Activated CD4-positive, CD25-positive, alpha-beta regulatory T cell treated with anti-CD3 and anti-CD28 coated beads, Interleukin-2, amount 50 U/mL, for 16 hours (primary cell): Measurements from ENCODE around the gene RIBC1.
"Not testable (repeated sequence)": the region's sequence is repeated elsewhere in the genome, so short reads cannot be mapped to it uniquely, and the experiment has no call there.

Source experiments
- DNase-seq: peaks from one replicate; pipeline ENCODE4 v3.0.0-alpha.2; 2020; ENCODE audit warnings: low read depth, low spot score

Gene RIBC1

DNA sequence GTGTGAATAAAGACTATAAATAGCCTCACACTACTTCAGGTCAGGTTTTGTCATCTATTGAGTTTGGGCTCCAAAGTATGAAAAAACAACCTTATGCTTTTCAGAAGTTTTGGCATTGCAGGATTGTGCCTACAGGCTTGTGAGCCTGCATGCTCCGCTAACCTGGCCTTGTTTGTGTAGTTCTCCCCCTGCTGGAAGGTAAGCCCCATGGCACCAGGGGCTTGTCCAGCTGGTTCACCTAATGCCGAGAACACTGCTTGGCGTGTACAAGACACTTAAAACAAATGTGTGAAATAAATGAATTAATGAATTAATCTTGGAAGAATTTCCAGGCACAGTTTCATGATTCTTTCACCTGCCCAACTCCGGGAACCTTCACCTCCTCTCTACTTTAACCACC, 13.3 kb downstream of the RIBC1 start:
- peak; percentile 33 for DNase-seq

DNA sequence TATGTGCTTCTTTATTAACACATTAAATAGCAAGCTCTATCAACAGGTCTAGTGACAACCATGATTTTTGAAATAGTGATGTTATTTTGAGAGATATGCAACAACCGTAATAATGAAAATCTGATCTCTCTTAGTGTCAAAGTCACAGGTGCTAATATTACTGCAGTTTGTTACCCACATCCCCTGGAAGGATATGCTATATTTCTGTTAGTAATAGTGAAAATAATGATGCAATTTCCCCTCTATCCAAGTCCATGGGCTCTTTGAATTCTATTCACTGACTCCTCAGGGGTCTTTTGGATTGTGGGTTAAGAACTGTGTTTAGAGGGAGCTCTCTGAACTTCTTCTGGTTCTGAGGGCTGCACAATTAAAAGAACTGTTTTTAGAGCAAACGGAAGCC, 14.5 kb downstream of the RIBC1 start:
- DNase-seq, result no peak

DNA sequence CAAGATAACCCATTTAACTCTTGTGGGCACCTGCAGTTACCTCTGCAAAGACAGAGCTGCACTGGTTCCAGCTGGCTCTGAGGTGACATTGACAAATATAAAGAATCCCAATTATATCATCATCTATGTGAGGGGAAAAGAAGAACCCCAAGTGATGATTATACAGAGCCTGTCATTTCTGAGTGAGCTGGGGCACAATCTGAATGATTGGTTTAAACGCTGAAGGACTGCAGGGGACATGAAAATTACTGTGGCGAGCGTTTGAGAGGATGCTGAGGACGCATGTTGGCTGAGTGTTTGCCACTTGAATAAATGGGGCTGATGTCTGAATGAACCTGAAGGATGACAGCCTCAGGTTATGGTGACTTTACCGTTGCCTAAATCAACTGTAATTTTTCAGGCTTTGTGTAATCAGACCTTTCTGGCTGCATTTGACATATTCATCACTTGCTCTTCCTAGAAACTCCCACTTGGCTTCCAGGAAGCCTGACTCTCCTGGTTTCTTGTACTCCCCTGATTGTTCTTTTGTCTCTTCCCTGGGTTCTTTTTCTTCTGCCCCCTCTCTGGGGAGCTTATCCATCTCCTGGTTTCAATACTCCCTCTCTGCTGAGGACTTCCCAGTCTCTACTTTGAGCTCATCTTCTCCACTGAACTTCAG, 15.6 kb downstream of the RIBC1 start:
- DNase-seq, result no peak

DNA sequence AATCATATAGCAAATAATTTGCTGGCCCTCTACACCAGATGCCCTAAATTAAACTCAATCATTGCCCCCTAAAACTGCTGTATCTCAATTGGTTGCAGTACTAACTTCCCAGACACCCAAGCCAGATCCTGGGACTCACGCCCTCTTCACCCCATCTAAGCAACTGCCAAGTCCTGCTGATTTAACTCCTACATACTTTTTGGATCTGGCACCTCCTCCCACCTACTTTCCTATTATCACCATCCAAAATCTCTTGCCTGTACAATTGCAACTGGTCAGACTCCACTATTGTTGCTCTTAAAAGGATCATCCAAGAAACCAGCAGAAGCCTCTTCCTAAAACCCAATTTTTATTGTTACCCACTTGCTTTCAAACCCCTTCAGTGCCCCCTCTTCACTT, 16.2 kb downstream of the RIBC1 start:
- DNase-seq, result no peak

DNA sequence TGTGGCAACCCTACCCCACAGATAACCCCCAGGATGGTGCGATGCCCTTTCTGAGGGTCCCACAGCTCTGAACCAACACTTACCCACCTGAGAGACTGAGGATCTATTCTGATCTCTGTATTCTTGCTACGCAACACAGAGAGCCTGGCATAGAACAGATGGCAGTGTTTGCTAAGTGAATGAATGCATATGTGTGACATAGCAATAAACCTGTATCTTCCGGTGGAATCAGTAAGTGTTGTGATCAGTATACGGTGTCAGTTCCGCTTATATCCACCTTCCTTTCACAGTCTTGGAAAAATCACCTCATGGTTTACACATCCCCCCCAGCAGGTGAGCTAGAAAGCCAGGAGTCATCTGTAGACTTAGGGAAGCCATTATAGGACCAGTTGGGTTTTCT, 17.4 kb downstream of the RIBC1 start:
- no peak for DNase-seq

DNA sequence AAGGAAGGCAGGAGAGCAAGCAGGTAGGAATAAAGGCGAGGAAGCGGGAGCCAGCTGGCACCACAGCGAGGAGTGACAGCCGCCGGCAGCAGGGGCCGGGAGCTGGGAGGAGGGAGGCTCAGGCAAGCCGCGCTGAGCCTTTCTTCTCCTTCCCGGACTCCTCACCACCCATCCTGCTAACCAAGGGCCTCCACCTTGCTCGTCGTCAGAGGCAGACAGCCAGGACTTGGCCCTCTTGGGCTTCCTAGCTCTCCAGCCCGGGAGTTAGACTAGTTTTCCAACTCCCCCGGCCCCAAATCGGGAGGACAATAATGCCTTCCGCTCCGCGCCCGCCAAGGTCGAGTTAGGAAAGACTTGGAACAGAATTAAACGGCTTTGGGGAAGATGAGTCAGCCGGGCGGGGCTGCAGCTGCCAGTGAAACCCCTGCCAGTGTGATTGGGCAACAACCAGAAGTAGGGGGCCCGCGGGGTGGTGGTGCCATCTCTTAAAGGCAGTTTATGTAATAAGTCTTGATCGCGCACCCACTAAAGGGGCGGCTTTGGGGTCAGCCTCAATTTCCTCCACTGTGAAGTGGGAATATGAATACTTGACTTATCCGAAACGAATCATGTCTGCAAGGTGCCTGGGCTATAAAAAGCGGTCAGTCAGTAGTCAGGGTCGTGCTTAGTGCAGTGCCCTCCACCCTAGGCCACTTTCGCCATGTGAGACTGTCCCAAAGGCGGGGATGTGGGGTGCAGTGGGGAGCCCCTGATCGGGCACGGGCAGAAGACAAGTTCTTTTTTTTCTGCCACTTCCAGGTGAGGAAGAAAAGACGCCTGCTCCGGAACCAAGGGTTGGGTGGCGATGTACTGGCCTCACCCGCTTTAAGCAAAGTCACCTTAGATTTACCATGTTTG, 18.2 kb downstream of the RIBC1 start:
- DNase-seq, result no peak

DNA sequence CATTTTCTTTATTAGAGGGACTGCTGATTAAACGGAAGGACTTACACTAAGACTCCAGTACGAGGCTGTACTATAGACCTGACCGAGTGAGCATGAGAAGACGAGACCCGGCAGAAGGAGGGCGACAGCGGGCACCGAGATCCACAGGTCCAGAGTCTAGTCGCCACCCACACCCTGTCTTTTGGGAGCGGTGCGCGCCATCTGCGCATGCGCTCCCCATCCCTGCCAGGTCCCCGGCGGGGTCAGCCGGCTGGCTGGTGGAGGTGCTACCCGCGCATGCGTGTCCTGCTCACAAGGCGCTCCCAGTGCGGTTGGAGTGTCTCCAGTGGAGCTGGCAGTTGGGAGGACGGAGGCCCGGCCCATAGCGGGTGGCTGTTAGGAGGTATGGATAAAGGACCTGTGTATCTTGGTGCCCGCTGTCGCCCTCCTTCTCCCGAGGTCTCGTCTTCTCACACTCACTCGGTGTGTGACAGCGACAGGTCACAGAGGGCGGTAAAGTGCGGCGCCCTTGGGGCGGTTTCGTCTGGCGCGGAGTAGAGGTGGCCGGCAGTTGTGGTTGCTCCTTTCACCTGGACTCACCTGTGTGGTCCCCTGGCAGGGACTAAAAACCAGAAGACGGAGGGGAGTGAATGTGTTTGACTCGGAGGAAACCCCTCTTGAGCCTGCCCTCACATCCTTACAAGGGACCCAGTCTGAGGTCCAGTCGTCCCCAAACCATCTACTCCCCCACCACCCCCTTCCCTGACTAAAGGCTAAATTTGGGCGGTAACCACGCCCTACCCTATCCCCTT, 19.1 kb downstream of the RIBC1 start:
- peak; percentile 47 for DNase-seq

DNA sequence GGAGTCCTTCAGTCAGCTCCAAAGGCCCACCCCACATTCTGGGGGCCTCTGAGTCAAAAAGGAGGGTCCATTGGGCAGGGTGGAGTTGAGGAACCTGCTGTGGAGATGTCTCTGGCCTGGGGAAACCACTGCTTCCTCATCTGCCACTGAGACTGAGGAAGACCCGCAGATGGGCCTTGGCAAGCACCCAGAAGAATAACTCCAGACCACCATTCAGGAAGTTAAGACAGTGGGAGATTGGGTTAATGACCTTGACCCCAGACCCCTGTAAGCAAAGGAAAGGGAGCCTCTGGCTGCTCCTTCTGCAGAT, 19.6 kb downstream of the RIBC1 start:
- DNase-seq, result no peak

DNA sequence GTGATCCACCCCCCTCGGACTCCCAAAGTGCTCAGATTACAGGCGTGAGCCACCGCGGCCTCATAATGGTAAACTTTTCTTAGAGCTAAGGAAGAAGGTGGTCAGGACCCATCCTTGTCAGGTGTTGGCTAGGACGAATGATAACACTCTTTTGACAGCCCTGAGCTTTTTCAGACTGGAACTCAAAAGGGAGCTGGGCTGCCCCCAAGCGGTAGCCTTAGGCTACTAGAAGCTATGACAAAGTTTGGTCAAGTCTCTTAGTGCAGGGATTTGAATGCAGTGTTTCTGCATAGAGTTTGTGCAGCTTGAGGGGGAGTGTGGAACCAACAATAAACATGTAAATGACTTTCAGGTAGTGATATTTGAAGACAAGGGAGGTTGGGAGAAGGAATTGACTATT, 23.3 kb downstream of the RIBC1 start:
- no peak for DNase-seq

DNA sequence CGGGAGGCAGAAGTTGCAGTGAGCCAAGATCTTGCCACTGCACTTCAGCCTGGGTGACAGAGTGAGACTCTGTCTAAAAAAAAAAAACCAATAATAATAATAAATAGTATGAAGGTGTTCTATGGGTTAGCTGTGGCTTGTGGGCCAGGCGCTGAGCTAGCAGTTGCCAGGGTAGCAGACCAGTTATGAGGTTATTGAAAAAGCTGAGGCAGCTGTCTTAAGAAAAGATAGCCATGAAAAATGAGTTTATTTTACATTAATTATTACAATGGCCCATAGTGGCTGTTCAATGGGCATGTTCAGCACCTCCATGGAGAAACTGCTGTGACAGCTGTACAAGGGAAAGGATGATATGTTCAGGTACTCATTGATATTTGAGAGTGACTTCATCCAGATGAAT, 24.8 kb downstream of the RIBC1 start:
- DNase-seq, result no peak

DNA sequence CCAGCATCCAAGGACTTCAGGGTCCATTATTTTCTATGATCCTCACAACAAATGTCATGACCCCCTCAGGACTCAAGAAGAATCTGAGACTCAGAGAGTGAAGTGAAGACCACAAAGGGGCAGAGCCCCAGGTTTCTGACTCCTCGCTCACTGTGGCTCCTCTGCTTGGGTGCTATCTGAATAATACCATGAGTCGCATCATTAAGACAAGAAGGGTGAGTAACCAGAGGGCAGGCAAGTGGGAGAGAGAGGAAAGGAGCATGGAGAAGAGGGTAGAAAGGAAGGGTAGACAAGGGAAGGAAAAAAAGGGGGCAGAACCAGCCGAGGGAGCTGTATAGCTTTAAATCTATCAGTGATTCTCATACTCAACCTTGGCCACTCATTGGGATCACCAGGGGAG, 27.0 kb downstream of the RIBC1 start:
- DNase-seq, result no peak

DNA sequence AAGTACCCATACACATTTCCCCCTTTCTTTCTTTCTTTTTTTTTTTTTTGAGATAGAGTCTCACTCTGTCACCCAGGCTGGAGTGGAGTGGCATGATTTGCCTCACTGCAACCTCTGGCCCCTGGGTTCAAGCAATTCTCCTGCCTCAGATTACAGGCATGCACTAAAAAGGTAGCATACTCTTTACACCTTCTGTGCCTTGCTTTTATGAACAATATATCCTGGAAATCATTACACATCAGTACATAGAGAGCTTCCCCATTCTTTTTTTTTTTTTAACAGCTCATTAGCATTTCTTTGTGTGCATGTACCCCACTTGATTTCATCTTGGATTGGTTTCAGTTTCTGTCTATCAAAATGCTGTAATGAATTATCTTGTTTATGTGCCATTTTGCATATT, 30.1 kb downstream of the RIBC1 start:
- no peak for DNase-seq

DNA sequence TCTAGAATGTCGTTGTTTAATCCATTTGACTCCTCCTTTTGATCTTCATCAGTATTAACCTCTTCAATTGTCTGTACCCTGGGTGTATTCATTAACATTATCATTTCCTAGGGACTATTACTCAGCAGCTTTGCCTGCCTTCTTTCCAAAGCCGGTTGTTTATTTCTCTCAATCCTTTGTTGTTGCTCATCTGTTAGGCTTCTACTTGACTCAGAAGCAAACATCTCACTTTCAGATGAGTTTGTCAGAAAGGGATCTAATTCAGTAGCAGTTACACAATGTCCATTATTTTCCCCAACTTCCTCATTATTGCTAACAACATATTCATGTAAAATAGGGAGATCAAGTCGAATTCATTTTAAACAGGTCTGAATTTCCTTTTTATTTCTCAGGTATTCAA, 33.6 kb downstream of the RIBC1 start:
- DNase-seq, result no peak

DNA sequence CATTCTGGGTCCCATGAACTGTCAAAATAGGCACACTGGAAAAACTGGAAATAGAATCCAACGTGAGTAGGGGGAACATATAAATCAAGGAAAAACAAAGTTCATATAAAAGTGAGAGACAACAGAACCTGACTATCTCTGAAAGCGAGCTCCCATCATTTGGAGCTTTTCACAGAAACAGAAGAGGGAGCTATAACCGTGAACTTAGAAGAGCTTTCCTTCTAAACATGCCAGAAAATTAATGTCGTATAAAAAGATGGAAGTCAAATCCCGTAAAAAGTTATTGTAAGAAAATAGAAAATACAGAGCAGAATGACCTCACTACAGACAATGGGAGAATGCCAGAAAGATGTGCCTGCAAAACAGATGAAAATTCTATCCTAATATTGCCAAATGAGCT, 35.4 kb downstream of the RIBC1 start:
- no peak for DNase-seq

DNA sequence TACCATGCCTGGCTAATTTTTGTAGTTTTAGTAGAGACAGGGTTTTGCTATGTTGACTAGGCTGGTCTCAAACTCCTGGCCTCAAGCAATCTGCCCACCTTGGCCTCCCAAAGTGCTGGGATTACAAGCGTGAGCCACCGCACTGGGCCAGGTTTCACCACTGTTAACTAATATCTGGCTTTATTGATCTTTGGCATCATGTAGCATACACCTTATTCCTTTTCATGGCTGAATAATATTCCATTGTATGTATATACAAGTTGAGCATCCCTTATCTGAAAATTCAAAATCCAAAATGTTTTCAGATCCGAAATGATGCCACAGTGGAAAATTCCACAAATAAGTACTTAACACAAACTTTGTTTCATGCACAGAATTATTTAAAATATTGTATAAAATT, 46.0 kb downstream of the RIBC1 start:
- not testable (repeated sequence) for DNase-seq

DNA sequence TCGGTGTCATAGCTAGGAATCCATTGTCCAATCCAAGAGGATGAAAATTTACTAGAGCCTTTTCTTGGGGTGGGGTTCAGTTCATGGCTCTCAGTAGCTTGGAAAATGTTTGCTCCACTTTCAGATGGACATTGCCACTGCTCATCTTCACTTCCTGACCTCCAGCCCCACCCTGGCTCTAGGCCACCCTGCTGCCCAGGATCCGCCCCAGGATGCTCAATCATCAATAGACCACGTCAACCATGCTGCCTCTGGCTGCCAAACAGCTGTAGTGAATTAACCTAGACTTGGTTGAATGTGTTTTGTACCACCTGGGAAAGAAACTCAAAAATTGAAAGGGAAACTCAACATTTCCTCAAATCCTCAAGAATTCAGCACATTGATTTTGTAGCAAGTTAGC, 48.7 kb downstream of the RIBC1 start:
- no peak for DNase-seq

DNA sequence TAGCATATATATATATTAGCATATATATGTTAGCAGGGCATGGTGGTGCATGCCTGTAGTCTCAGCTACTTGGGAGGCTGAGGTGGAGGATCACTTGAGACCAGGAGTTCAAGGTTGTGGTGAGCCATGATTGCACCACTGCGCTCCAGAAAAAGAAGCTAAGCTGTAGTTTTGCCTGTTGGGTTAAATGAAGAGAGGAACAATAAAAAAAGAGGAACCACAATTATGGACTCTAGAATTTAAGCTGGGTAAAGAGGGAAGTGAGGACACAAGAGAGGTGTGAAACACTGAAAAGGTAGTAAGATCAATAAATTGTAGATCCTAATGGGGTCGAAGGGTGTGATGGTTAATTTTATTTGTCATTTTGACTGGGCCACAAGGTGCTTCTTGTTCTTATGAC, 52.0 kb downstream of the RIBC1 start:
- DNase-seq, result no peak

DNA sequence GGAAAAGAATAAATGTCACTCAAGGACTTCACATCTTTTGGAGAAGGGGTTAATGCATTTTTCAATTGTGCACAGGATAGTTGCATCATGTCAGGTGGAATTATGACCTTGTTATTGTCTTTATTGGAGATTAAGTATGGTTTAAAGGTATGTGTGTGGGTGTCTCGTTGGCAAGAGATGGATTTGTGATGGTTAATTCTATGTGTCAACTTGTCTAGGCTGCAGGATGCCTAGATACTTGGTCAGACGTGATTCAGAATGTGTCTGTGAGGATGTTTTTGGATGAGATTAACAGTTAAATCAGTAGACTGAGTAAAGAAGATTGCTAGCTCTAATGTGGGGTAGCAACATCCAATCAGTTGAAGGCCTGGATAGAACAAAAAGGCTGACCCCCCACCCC, 53.7 kb downstream of the RIBC1 start:
- no peak for DNase-seq

DNA sequence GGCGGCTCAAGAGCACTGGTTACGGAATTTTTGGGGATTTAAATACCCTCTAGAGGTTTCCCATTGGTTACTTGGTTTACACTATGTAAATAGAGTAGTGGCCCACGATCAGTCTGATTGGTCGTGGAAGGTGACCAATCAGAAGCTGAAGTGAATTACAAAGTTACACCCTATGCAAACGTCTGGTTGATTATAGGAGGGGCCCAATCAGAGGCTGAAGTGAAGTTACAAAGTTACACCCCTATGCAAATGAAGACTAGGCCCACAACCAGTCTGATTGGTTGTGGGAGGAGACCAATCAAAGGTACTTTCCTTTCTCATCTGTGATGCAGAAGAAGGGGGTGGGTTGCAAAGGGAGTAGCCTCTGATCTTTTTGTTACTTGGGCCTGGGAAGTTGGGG, 56.6 kb downstream of the RIBC1 start:
- DNase-seq, result no peak
